Neural progenitor cell (in vitro differentiated cells): ENCODE results near the gene DLL4. TPM values are rescaled to one million over a fixed set of nuclear protein-coding genes. Genes with fewer than 3 reads are reported as not detected.

Experiments used
- DNase-seq: peaks from one replicate; pipeline ENCODE4 v3.0.0-alpha.2; 2016; ENCODE audit warnings: low spot score
- H2AFZ ChIP-seq: fragments of 200-600 bp; sonication (generic); replicated peaks from 2 replicates; pipeline ENCODE4 v1.6.1; 2016; ENCODE audit warnings: antibody characterized with exemption
- H3F3A ChIP-seq: fragments of 200-600 bp; sonication (generic); 2 replicates; pipeline ENCODE4 v1.6.1; 2016; ENCODE audit warnings: antibody characterized with exemption, low read depth
- H3K27ac ChIP-seq: fragments of 200-600 bp; sonication (generic); 2 replicates; pipeline ENCODE4 v1.5.1; 2016; ENCODE audit warnings: mild to moderate bottlenecking
- H3K27me3 ChIP-seq: fragments of 200-600 bp; sonication (generic); 2 replicates; pipeline ENCODE4 v1.6.1; 2016; ENCODE audit warnings: mild to moderate bottlenecking, moderate library complexity
- H3K36me3 ChIP-seq: fragments of 200-600 bp; sonication (generic); 2 replicates; pipeline ENCODE4 v1.5.1; 2016
- H3K4me1 ChIP-seq: fragments of 200-600 bp; sonication (generic); 2 replicates; pipeline ENCODE4 v1.6.1; 2016; ENCODE audit warnings: mixed run types
- H3K4me2 ChIP-seq: fragments of 200-600 bp; sonication (generic); 2 replicates; pipeline ENCODE4 v1.6.1; 2016
- H3K4me3 ChIP-seq: fragments of 200-600 bp; sonication (generic); 2 replicates; pipeline ENCODE4 v1.5.1; 2016
- H3K79me2 ChIP-seq: fragments of 200-600 bp; sonication (generic); 2 replicates; pipeline ENCODE4 v1.6.1; 2016; ENCODE audit warnings: low read depth
- H3K9ac ChIP-seq: fragments of 200-600 bp; sonication (generic); 2 replicates; pipeline ENCODE4 v1.6.1; 2016
- H3K9me3 ChIP-seq: fragments of 200-600 bp; sonication (generic); 2 replicates; pipeline ENCODE4 v1.5.1; 2016; ENCODE audit warnings: low read depth
- H4K20me1 ChIP-seq: fragments of 200-600 bp; sonication (generic); 2 replicates; pipeline ENCODE4 v1.6.1; 2016; ENCODE audit warnings: low read depth
- H3K27ac Mint-ChIP-seq: 3 replicates; pipeline ENCODE4 v1.8.0; 2021; ENCODE audit warnings: mixed read lengths
- H3K27me3 Mint-ChIP-seq: 2 replicates; pipeline ENCODE4 v1.8.0; 2022; ENCODE audit warnings: low read depth, mild to moderate bottlenecking, inconsistent platforms, moderate library complexity, mixed read lengths; ENCODE audit not compliant: insufficient read depth
- H3K36me3 Mint-ChIP-seq: 3 replicates; pipeline ENCODE4 v1.8.0; 2021; ENCODE audit warnings: mixed read lengths
- H3K4me1 Mint-ChIP-seq: 3 replicates; pipeline ENCODE4 v1.8.0; 2021; ENCODE audit warnings: mixed read lengths
- H3K4me3 Mint-ChIP-seq: 3 replicates; pipeline ENCODE4 v1.8.0; 2021; ENCODE audit warnings: mild to moderate bottlenecking, moderate library complexity, mixed read lengths
- H3K9me3 Mint-ChIP-seq: 3 replicates; pipeline ENCODE4 v1.8.0; 2020; ENCODE audit warnings: mixed read lengths
- CTCF ChIP-seq: fragments of 200-600 bp; sonication (generic); IDR thresholded peaks from 2 replicates; pipeline ENCODE4 v1.5.1; 2017; ENCODE audit warnings: antibody characterized with exemption, mild to moderate bottlenecking
- EZH2 ChIP-seq: fragments of 200-600 bp; sonication (generic); IDR thresholded peaks from 2 replicates; pipeline ENCODE4 v1.6.1; 2017; ENCODE audit warnings: antibody characterized with exemption, mild to moderate bottlenecking, moderate library complexity
- EZH2phosphoT487 ChIP-seq: fragments of 200-600 bp; sonication (generic); IDR thresholded peaks from 2 replicates; pipeline ENCODE4 v1.6.1; 2017; ENCODE audit warnings: antibody characterized with exemption
- total RNA-seq: library from RNA; depleted of rRNA; stranded (reverse); fragments of >200 nt; gene quantifications from 2 replicates; pipeline ENCODE4 v1.2.3, GENCODE V29; 2015; ENCODE audit warnings: low replicate concordance

DLL4 gene
- total RNA-seq, 1 donor from 2014 or later: not detected

GRCh38 chr15:40900256-40901052, 28.7 kb upstream of the DLL4 start:
- TF ChIP-seq CTCF (no peak), EZH2 (no peak), EZH2phosphoT487 (no peak)
- H3K27ac ChIP-seq: no peak overlapping the region
- no peak overlapping the region for H3K4me3 Mint-ChIP-seq
- H3K4me2 ChIP-seq: no peak overlapping the region
- H3F3A ChIP-seq: peaks cover 8% of the 10 kb centered on the region
- no peak for DNase-seq
- peaks cover 4% of the 10 kb centered on the region for H3K4me1 ChIP-seq
- no peak overlapping the region for H2AFZ ChIP-seq
- H3K9ac ChIP-seq: no peak overlapping the region
- no peak overlapping the region for H3K27ac Mint-ChIP-seq
- peaks cover 26% of the 10 kb centered on the region for H3K79me2 ChIP-seq
- peaks cover 7% of the 10 kb centered on the region for H3K4me1 Mint-ChIP-seq
- no peaks in the 10 kb centered on the region for H3K27me3 ChIP-seq
- H3K9me3 ChIP-seq: no peaks in the 10 kb centered on the region
- H3K9me3 Mint-ChIP-seq: no peaks in the 10 kb centered on the region
- no peak overlapping the region for H3K4me3 ChIP-seq
- H3K36me3 ChIP-seq: no peaks in the 10 kb centered on the region
- peaks cover 2% of the 10 kb centered on the region for H3K27me3 Mint-ChIP-seq
- peaks cover 22% of the 10 kb centered on the region for H3K36me3 Mint-ChIP-seq
- peaks cover 35% of the 10 kb centered on the region for H4K20me1 ChIP-seq

- TF ChIP-seq CTCF (no peak), EZH2phosphoT487 (no peak), EZH2 (no peak)
- peaks cover 41% of the 10 kb centered on the region for H4K20me1 ChIP-seq
- H3K4me1 ChIP-seq: no peaks in the 10 kb centered on the region
- no peak overlapping the region for H3K4me3 Mint-ChIP-seq
- peaks cover 19% of the 10 kb centered on the region for H3K36me3 Mint-ChIP-seq
- peaks cover 1% of the 10 kb centered on the region for H3K4me1 Mint-ChIP-seq
- H3K27ac Mint-ChIP-seq: no peak overlapping the region
- H2AFZ ChIP-seq: no peak overlapping the region
- no peak for DNase-seq
- no peak overlapping the region for H3K9ac ChIP-seq
- H3K79me2 ChIP-seq: peaks cover 20% of the 10 kb centered on the region
- H3K27ac ChIP-seq: no peak overlapping the region
- peaks cover 4% of the 10 kb centered on the region for H3K27me3 Mint-ChIP-seq
- no peaks in the 10 kb centered on the region for H3K36me3 ChIP-seq
- no peaks in the 10 kb centered on the region for H3K9me3 ChIP-seq
- no peaks in the 10 kb centered on the region for H3K27me3 ChIP-seq
- H3K4me3 ChIP-seq: no peak overlapping the region
- H3K9me3 Mint-ChIP-seq: no peaks in the 10 kb centered on the region
- peaks cover 13% of the 10 kb centered on the region for H3F3A ChIP-seq
- H3K4me2 ChIP-seq: no peak overlapping the region
Measured at GRCh38 chr15:40901053-40901443, 28.1 kb upstream of the DLL4 start.

GRCh38 chr15:40902605-40903561, 26.3 kb upstream of the DLL4 start:
- H3K4me3 Mint-ChIP-seq: no peak overlapping the region
- no peak overlapping the region for H3K4me3 ChIP-seq
- H3K27ac Mint-ChIP-seq: peak overlapping the region; percentile 81
- H3K9me3 ChIP-seq: no peaks in the 10 kb centered on the region
- peak; percentile 2 for DNase-seq
- no peaks in the 10 kb centered on the region for H3K36me3 ChIP-seq
- H3K27me3 ChIP-seq: no peaks in the 10 kb centered on the region
- H2AFZ ChIP-seq: no peak overlapping the region
- H3K36me3 Mint-ChIP-seq: peaks cover 12% of the 10 kb centered on the region
- no peaks in the 10 kb centered on the region for H3K9me3 Mint-ChIP-seq
- H3K27ac ChIP-seq: no peak overlapping the region
- peaks cover 10% of the 10 kb centered on the region for H3K79me2 ChIP-seq
- no peak overlapping the region for H3K4me2 ChIP-seq
- H3K4me1 ChIP-seq: peaks cover 10% of the 10 kb centered on the region
- H3K27me3 Mint-ChIP-seq: peaks cover 4% of the 10 kb centered on the region
- H4K20me1 ChIP-seq: peaks cover 58% of the 10 kb centered on the region
- TF ChIP-seq EZH2 (no peak), CTCF (no peak), EZH2phosphoT487 (no peak)
- H3K4me1 Mint-ChIP-seq: no peaks in the 10 kb centered on the region
- peaks cover 15% of the 10 kb centered on the region for H3F3A ChIP-seq
- H3K9ac ChIP-seq: no peak overlapping the region
